Spinal cord (tissue), 10 donors: Measurements from ENCODE around the gene TNFSF9. TPM values are rescaled to one million over a fixed set of nuclear protein-coding genes. Genes with fewer than 3 reads are reported as not detected.
"Not testable (repeated sequence)": the region's sequence is repeated elsewhere in the genome, so short reads cannot be mapped to it uniquely, and the experiment has no call there.

Experiments
- DNase-seq, 6 donors: peaks; one replicate each; pipeline versions ENCODE4 v3.0.0 to v3.0.0-alpha.2; 2013 to 2015; ENCODE audit warnings: low spot score in 6 of 6, low read depth in 4 of 6
- H3K27ac ChIP-seq: one replicate; pipeline ENCODE4 v1.5.1; 2013; ENCODE audit warnings: low read depth, low read length, control low read depth
- H3K27me3 ChIP-seq: one replicate; pipeline ENCODE4 v1.6.1; 2013; ENCODE audit warnings: low read length; ENCODE audit not compliant: control insufficient read depth, insufficient read depth
- H3K36me3 ChIP-seq: one replicate; pipeline ENCODE4 v1.6.1; 2013; ENCODE audit warnings: low read length; ENCODE audit not compliant: control insufficient read depth, insufficient read depth
- H3K4me1 ChIP-seq: one replicate; pipeline ENCODE4 v1.6.1; 2013; ENCODE audit warnings: low read length; ENCODE audit not compliant: control insufficient read depth, insufficient read depth
- H3K4me3 ChIP-seq: one replicate; pipeline ENCODE4 v1.5.1; 2013; ENCODE audit warnings: low read depth, low read length, control low read depth
- H3K9me3 ChIP-seq: one replicate; pipeline ENCODE4 v1.6.1; 2013; ENCODE audit warnings: low read length; ENCODE audit not compliant: control insufficient read depth, insufficient read depth
- WGBS: methylation state at CpG from one replicate; pipeline ENCODE4 v1.1.5; 2013; ENCODE audit warnings: missing lambda C conversion rate; ENCODE audit not compliant: insufficient coverage; 5-methylcytosine and 5-hydroxymethylcytosine counted together
- polyA plus RNA-seq, 2 donors: library from polyadenylated mRNA; unstranded; fragments of 120-200 nt; gene quantifications; one replicate each; pipeline ENCODE4 v1.2.1, GENCODE V29; 2013; ENCODE audit not compliant: insufficient read length in 2 of 2
- small RNA-seq: library from RNA; depleted of rRNA; stranded (forward); fragments of <200 nt; gene quantifications from one replicate; pipeline ENCODE3, GENCODE V24; 2014; ENCODE audit warnings: low replicate concordance
- total RNA-seq, 2 donors: library from RNA; depleted of rRNA in 1 of 2; stranded (reverse); fragments of 120-200 nt in 1 of 2; fragments of >200 nt in 1 of 2; gene quantifications; one replicate each; pipeline versions ENCODE4 v1.2.3 to v1.2.4, GENCODE V29; 2013 to 2014
- donor health status: healthy.

TNFSF9 gene
- total and polyA plus RNA-seq, 4 donors = 1.5 to 6.8 (median 4.8) TPM

GRCh38 chr19:6580313-6580712 is 49.5 kb downstream of the TNFSF9 start:
- Histone ChIP-seq H3K4me3 (no peak overlapping the region), H3K36me3 (no peaks in the 10 kb centered on the region), H3K4me1 (no peaks in the 10 kb centered on the region), H3K27ac (no peak overlapping the region), H3K27me3 (no peaks in the 10 kb centered on the region), H3K9me3 (no peaks in the 10 kb centered on the region)
- no peak for DNase-seq
- 60% methylated on average over 1 of the region's 8 CpGs for WGBS

- WGBS = 86% methylated on average over 5 of the region's 16 CpGs
- not testable (repeated sequence) for H3K36me3 ChIP-seq, H3K4me3 ChIP-seq
Measured at GRCh38 chr19:6582515-6583484, 52.0 kb downstream of the TNFSF9 start.

More at GRCh38 chr19:6582515-6583484, 52.0 kb downstream of the TNFSF9 start:
- H3K9me3 ChIP-seq, H3K27ac ChIP-seq, H3K4me1 ChIP-seq, DNase-seq: not testable (repeated sequence)
- peaks cover 21% of the 10 kb centered on the region for H3K27me3 ChIP-seq

Small RNA genes lying within 50 kb of the gene (small RNA-seq; reads per million reads assigned to genes)
- gene AC010503.2 (not detected), gene RF00019 (not detected)

Other genes with a start within 250 kb of the TNFSF9 start
- under 1 TPM in 1 of 2 donors, not detected in 1; 0.11 TPM for gene ACER1, start 197.4 kb upstream of the TNFSF9 start, total RNA-seq
- under 1 TPM in 1 of 2 donors, not detected in 1; 0.11 TPM for gene ACER1, start 197.4 kb upstream of the TNFSF9 start, polyA plus RNA-seq
- gene CLPP, start 169.5 kb upstream of the TNFSF9 start, total RNA-seq = 10 to 100 TPM; 20.1 to 65.7 TPM
- 10 to 100 TPM; 87.2 to 88.3 TPM for gene CLPP, start 169.5 kb upstream of the TNFSF9 start, polyA plus RNA-seq
- 10 to 100 TPM; 25.8 to 72.7 TPM for gene ALKBH7, start 158.2 kb upstream of the TNFSF9 start, total RNA-seq
- gene ALKBH7, start 158.2 kb upstream of the TNFSF9 start, polyA plus RNA-seq = 10 to 100 TPM; 83.8 to 85.6 TPM
- gene PSPN, start 155.1 kb upstream of the TNFSF9 start, total RNA-seq = 1 to 10 TPM; 1.1 to 2.6 TPM
- gene PSPN, start 155.1 kb upstream of the TNFSF9 start, polyA plus RNA-seq = 1 to 10 TPM; 3.1 to 3.7 TPM
- 10 to 100 TPM; 26.2 to 48.9 TPM for gene GTF2F1, start 137.9 kb upstream of the TNFSF9 start, total RNA-seq
- gene GTF2F1, start 137.9 kb upstream of the TNFSF9 start, polyA plus RNA-seq = 10 to 100 TPM; 82.9 to 97.3 TPM
- gene KHSRP, start 106.2 kb upstream of the TNFSF9 start, total RNA-seq = 10 to 100 TPM; 68.3 to 95.4 TPM
- 100 to 1,000 TPM; 300 to 317 TPM for gene KHSRP, start 106.2 kb upstream of the TNFSF9 start, polyA plus RNA-seq
- under 1 TPM; 0.83 to 0.99 TPM for gene SLC25A41, start 97.3 kb upstream of the TNFSF9 start, total RNA-seq
- 1 to 10 TPM; 5.5 to 5.6 TPM for gene SLC25A41, start 97.3 kb upstream of the TNFSF9 start, polyA plus RNA-seq
- gene SLC25A23, start 71.2 kb upstream of the TNFSF9 start, total RNA-seq = 10 to 100 TPM; 57.9 to 61.1 TPM
- 100 to 1,000 TPM; 155 to 220 TPM for gene SLC25A23, start 71.2 kb upstream of the TNFSF9 start, polyA plus RNA-seq
- gene CRB3, start 66.8 kb upstream of the TNFSF9 start, total RNA-seq = under 1 TPM; 0.20 to 0.44 TPM
- 1 to 10 TPM in 1 of 2 donors, under 1 TPM in 1; 0.62 to 1.2 TPM for gene CRB3, start 66.8 kb upstream of the TNFSF9 start, polyA plus RNA-seq
- gene DENND1C, start 49.2 kb upstream of the TNFSF9 start, total RNA-seq = under 1 TPM; 0.28 to 0.59 TPM
- gene DENND1C, start 49.2 kb upstream of the TNFSF9 start, polyA plus RNA-seq = 1 to 10 TPM; 2.2 to 2.4 TPM
- gene TUBB4A, start 28.7 kb upstream of the TNFSF9 start, total RNA-seq = 100 to 1,000 TPM in 1 of 2 donors, 10 to 100 TPM in 1; 42.2 to 121 TPM
- 100 to 1,000 TPM; 565 to 644 TPM for gene TUBB4A, start 28.7 kb upstream of the TNFSF9 start, polyA plus RNA-seq
- not detected for gene CD70, start 60.1 kb downstream of the TNFSF9 start, total RNA-seq
- gene CD70, start 60.1 kb downstream of the TNFSF9 start, polyA plus RNA-seq = not detected
- under 1 TPM; 0.06 to 0.10 TPM for gene TNFSF14, start 139.1 kb downstream of the TNFSF9 start, total RNA-seq
- gene TNFSF14, start 139.1 kb downstream of the TNFSF9 start, polyA plus RNA-seq = under 1 TPM; 0.12 to 0.17 TPM
- gene C3, start 189.6 kb downstream of the TNFSF9 start, total RNA-seq = 100 to 1,000 TPM in 1 of 2 donors, 10 to 100 TPM in 1; 72.9 to 118 TPM
- gene C3, start 189.6 kb downstream of the TNFSF9 start, polyA plus RNA-seq = 100 to 1,000 TPM; 104 to 163 TPM
- 10 to 100 TPM; 21.2 to 46.6 TPM for gene GPR108, start 206.6 kb downstream of the TNFSF9 start, total RNA-seq
- gene GPR108, start 206.6 kb downstream of the TNFSF9 start, polyA plus RNA-seq = 10 to 100 TPM; 55.7 to 56.6 TPM
- gene TRIP10, start 208.7 kb downstream of the TNFSF9 start, total RNA-seq = 10 to 100 TPM in 1 of 2 donors, 1 to 10 TPM in 1; 8.7 to 19.8 TPM
- gene TRIP10, start 208.7 kb downstream of the TNFSF9 start, polyA plus RNA-seq = 10 to 100 TPM; 14.4 to 22.8 TPM
- gene SH2D3A, start 236.4 kb downstream of the TNFSF9 start, total RNA-seq = under 1 TPM; 0.20 to 0.50 TPM
- 1 to 10 TPM; 1.3 to 1.7 TPM for gene SH2D3A, start 236.4 kb downstream of the TNFSF9 start, polyA plus RNA-seq
- gene VAV1, start 241.7 kb downstream of the TNFSF9 start, total RNA-seq = 1 to 10 TPM; 4.3 to 9.5 TPM
- 1 to 10 TPM; 4.2 to 6.0 TPM for gene VAV1, start 241.7 kb downstream of the TNFSF9 start, polyA plus RNA-seq